Activated CD4-positive, alpha-beta T cell treated with anti-CD3 and anti-CD28 coated beads, Interleukin-2, amount 10 ng/mL, durations not matched to agents 7 days and 5 days (primary cell): ENCODE measurements around the gene RTN4RL2. TPM values are rescaled to one million over a fixed set of nuclear protein-coding genes. Genes with fewer than 3 reads are reported as not detected.

ENCODE experiments used
- CTCF ChIA-PET: fragments of 350-600 bp; sonication (Branson Sonifier 250); formaldehyde crosslinking; loops from one replicate; lab custom pipeline; 2021; ENCODE audit warnings: antibody characterized with exemption; lab: Charles Lee
- POLR2A ChIA-PET: fragments of 350-600 bp; sonication (Branson Sonifier 250); formaldehyde crosslinking; loops from one replicate; lab custom pipeline; 2021; ENCODE audit warnings: antibody characterized with exemption; lab: Charles Lee
- DNase-seq: peaks from one replicate; pipeline ENCODE4 v3.0.0-alpha.2; 2020
- H3K27ac Mint-ChIP-seq: one replicate; pipeline ENCODE4 v1.8.0; 2021; ENCODE audit warnings: mild to moderate bottlenecking, moderate library complexity, mixed read lengths
- H3K27me3 Mint-ChIP-seq: one replicate; pipeline ENCODE4 v1.8.0; 2021; ENCODE audit warnings: mixed read lengths
- H3K36me3 Mint-ChIP-seq: one replicate; pipeline ENCODE4 v1.8.0; 2021; ENCODE audit warnings: low read depth, mixed read lengths
- H3K4me1 Mint-ChIP-seq: one replicate; pipeline ENCODE4 v1.8.0; 2021; ENCODE audit warnings: mixed read lengths
- H3K4me3 Mint-ChIP-seq: one replicate; pipeline ENCODE4 v1.8.0; 2021; ENCODE audit warnings: mild to moderate bottlenecking, moderate library complexity, mixed read lengths
- H3K9me3 Mint-ChIP-seq: one replicate; pipeline ENCODE4 v1.8.0; 2021; ENCODE audit warnings: mixed read lengths
- total RNA-seq, 2 experiments: library from RNA; stranded (reverse); gene quantifications; one replicate each; pipeline ENCODE4 v1.2.3, GENCODE V29; 2021

Gene RTN4RL2
- total RNA-seq, 2 experiments from 2014 or later = 0.35 TPM; not detected in 1

DNA sequence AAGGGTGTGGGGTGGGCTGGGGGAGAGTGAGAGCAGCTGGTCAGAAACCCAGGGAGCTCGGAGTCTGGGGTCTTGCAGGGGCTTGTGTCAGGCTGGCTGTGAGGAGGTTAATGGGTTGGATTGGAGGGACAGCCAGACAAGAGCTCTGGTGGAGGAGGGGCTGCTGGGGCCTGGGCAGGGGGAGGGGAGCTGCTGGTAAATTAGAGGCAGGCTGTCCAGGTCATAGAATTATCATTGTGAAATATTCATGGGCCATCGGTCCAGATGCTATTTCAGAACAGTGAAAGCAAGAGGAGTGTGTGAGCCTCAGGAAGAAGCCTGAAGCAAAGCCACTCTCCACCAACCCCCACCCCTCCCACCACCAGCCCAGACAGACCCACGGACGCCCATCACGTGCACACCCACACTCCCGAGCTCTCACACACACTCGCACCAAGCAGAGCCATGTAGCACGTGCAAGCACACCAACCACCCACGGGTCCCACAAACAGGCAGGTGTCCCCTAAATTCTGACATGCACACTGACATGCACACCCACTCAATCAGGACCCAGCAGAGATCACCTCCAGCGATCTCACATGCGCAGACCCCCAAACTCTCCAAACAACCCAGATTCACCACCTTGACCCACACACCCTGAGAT, 18.8 kb downstream of the RTN4RL2 start:
- Mint-ChIP-seq H3K27me3 (peaks cover 46% of the 10 kb centered on the region), H3K36me3 (no peaks in the 10 kb centered on the region), H3K4me3 (no peak overlapping the region), H3K27ac (no peak overlapping the region), H3K9me3 (no peaks in the 10 kb centered on the region), H3K4me1 (peaks cover 36% of the 10 kb centered on the region)
- ChIA-PET POLR2A (no interaction called here), CTCF (interaction anchor here (0.6 to 2.5 kb wide), 6 partner anchors 10 to 162 kb away, joined by 3 to 14 read pairs (median 3); no protein-coding TSS in a partner anchor)
- no peak for DNase-seq

DNA sequence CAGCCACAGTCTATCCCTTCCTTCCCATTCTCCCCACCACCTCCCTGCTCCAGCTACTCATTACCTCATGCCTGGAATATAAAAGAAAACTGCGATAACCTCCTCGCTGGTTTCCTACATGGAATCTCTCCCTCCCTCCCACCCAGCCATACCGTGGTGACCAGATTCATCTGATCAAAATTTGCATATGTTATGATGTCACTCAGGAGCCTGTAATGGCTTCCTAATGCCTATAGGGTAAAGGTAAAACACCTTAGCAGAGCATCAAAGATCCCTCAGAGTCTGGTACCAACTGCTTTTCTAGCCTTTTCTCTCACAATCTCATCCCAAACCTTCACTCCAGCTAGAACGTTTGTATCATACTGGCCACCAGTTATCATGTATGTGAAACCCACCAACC, 19.6 kb downstream of the RTN4RL2 start:
- DNase-seq = no peak
- H3K27me3 Mint-ChIP-seq = peaks cover 46% of the 10 kb centered on the region

DNA sequence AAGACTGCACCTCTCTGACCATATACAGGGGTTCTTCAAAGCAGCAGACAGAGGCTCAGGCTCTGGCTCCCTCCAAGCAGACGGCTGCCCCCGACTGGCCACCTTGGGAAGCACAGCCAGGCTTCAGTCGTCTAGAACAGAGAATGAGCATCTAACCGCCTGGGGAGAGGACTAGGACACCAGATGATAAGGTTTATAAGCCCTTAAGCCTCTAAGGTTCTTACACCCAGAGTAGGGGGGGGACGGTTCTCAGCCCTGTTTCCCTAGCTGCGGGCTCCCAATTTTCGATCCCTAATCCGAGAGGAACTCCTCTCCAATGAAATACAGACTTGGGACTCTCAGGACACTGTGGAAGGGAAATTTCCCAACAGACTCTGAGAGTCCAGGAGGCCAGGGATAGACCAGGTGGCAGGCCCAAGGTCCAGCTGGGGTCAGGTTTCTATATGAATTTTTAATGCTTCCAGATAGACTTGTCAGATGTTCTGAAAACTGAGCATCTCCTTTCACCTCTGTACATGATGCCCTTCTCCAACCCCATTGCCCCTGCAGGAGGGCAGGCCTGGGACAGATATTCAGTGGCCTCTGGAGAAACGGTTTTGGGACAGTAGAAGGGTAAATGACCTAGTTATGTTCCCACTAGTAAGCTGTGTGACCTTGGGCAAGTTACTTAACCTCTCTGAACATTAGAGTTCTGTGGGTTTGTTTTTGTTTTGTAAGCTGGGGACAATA, 20.2 kb downstream of the RTN4RL2 start:
- H3K27ac Mint-ChIP-seq = no peak overlapping the region
- H3K4me3 Mint-ChIP-seq = no peak overlapping the region
- peaks cover 3% of the 10 kb centered on the region for H3K36me3 Mint-ChIP-seq
- H3K27me3 Mint-ChIP-seq = peaks cover 42% of the 10 kb centered on the region
- ChIA-PET POLR2A (no interaction called here), CTCF (interaction anchor here (0.7 to 1.2 kb wide), 4 partner anchors 23 to 63 kb away, joined by 3 to 4 read pairs (median 3); no protein-coding TSS in a partner anchor)
- no peaks in the 10 kb centered on the region for H3K9me3 Mint-ChIP-seq
- H3K4me1 Mint-ChIP-seq = peaks cover 24% of the 10 kb centered on the region
- peak; percentile 80 for DNase-seq

More for the DNA sequence above, 19.6 kb downstream of the RTN4RL2 start:
- Mint-ChIP-seq H3K4me1 (peaks cover 29% of the 10 kb centered on the region), H3K4me3 (no peak overlapping the region), H3K9me3 (no peaks in the 10 kb centered on the region), H3K36me3 (peaks cover 1% of the 10 kb centered on the region), H3K27ac (no peak overlapping the region)
- CTCF ChIA-PET = interaction anchor here (1.0 to 1.2 kb wide), 2 partner anchors 22 to 40 kb away, joined by 3 to 4 read pairs; no protein-coding TSS in a partner anchor
- POLR2A ChIA-PET = no interaction called here

DNA sequence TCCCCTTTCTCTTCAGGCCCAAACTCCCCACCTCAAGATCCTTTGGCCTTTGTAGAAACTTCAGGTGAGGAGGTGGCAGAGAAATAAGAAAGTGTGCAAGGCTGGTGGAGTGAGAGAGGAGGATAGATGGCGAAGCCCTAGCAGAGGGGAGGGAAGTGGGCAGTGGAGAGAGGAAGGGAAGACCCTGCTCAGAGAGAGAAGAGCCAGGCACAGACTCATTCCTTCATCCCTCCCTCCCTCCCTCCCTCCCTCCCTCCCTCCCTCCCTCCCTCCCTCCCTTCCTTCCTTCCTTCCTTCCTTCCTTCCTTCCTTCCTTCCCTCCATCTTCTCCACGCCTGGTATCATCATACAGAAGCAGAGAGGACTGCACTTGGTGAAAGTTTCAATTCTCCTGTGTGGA, 21.0 kb downstream of the RTN4RL2 start:
- H3K27me3 Mint-ChIP-seq = peaks cover 37% of the 10 kb centered on the region
- no peak for DNase-seq
- no peaks in the 10 kb centered on the region for H3K9me3 Mint-ChIP-seq
- no peak overlapping the region for H3K27ac Mint-ChIP-seq
- ChIA-PET POLR2A (no interaction called here), CTCF (interaction anchor here (0.6 to 2.2 kb wide), 4 partner anchors 23 to 571 kb away, joined by 3 to 8 read pairs (median 3); no protein-coding TSS in a partner anchor)
- peaks cover 16% of the 10 kb centered on the region for H3K4me1 Mint-ChIP-seq
- H3K36me3 Mint-ChIP-seq = peaks cover 3% of the 10 kb centered on the region
- H3K4me3 Mint-ChIP-seq = no peak overlapping the region

DNA sequence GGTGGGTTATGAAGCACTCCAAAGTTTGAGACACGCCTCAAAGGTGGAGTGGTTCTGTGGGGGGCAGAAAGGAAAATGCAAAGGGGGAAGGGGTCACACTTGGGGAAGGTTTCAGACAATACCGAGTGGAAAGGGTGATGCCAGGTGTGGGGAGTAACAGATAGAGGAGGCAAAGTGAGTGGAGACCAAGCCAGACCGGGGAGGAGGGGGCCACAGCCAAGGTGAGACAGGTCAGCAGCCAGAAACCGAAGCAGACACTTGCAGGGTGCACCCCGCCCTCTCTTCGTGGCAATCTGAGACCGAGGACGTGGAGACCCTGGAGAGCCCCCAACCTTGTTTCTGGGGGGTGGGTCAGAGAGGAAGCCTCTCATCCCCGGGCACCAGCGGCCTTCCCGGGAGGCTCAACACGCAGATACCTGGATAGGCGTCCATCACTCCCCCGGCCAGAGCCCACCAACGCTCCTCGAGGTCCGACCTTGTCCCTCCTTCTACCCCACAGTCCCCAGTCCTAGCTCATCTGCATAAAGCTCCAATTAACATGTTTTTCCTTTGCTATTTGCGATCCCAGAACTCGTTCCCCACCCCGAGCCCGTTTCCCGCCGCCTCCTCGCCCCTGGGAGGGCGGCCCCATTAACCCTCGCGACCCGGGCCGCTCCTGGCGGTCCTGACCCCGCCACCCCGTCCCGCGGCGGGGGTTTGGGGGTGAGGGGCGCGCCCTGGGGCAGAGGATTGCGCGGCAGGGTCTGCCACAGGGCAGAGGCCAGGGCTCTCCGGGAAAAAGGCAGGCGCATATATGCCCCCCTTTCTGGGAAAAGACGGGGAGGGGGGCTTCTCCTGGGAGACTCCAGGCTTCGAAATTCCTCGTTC, 21.8 kb downstream of the RTN4RL2 start:
- POLR2A ChIA-PET = no interaction called here
- Mint-ChIP-seq H3K27me3 (peaks cover 33% of the 10 kb centered on the region), H3K4me3 (no peak overlapping the region), H3K9me3 (no peaks in the 10 kb centered on the region), H3K4me1 (peaks cover 12% of the 10 kb centered on the region), H3K27ac (no peak overlapping the region), H3K36me3 (peaks cover 3% of the 10 kb centered on the region)
- DNase-seq = no peak
- CTCF ChIA-PET = interaction anchor here (0.6 to 3.0 kb wide), 7 partner anchors 9 to 572 kb away, joined by 3 to 19 read pairs (median 4); no protein-coding TSS in a partner anchor

DNA sequence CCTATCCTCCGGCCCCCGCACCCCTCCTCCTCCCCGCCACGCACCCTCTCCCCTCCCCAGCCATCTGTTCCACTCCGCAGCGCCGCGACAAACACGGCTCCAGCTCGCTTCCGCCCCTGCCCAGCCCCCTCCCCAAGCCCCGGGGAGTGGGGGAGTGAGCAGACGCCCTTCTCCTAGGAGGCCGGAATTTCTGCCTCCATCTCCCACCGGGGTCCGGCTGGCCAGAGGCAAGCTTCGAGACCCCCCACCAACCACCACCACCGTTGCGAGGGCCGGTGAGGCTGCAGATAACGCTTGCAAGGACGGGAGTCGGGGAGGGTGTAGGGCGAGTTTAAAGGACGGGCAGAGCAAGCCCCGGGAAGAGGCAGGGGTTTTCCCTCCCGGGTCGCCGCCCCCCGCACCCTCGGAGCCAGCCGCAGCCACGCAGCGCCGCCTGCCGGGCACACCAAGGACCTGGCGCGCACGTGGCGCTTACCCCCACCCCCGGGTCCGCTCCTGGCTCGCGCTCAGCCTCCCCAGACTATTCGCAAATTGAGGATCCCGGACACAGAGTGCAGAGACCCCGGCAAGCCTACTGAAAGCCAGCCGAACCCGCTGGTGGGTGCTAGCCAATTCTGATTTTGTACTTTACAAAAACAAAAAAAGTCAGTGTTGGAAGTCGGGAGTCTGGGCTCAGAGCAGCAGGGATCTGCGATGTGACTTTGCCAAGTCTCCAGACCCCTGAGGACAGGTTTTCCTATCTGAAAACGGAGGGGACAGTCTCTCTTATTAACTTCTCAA, 22.6 kb downstream of the RTN4RL2 start:
- peaks cover 6% of the 10 kb centered on the region for H3K36me3 Mint-ChIP-seq
- DNase-seq = peak; percentile 48
- H3K27ac Mint-ChIP-seq = no peak overlapping the region
- peaks cover 10% of the 10 kb centered on the region for H3K4me1 Mint-ChIP-seq
- H3K27me3 Mint-ChIP-seq = peaks cover 24% of the 10 kb centered on the region
- CTCF ChIA-PET = interaction anchor here (0.9 to 3.0 kb wide), 11 partner anchors 9 to 162 kb away, joined by 3 to 19 read pairs (median 4); partner anchors contain the start of gene RTN4RL2
- H3K4me3 Mint-ChIP-seq = no peak overlapping the region
- no peaks in the 10 kb centered on the region for H3K9me3 Mint-ChIP-seq
- POLR2A ChIA-PET = interaction anchor here (0.7 kb wide), 1 partner anchor 44 kb away, joined by 3 read pairs; no protein-coding TSS in a partner anchor

DNA sequence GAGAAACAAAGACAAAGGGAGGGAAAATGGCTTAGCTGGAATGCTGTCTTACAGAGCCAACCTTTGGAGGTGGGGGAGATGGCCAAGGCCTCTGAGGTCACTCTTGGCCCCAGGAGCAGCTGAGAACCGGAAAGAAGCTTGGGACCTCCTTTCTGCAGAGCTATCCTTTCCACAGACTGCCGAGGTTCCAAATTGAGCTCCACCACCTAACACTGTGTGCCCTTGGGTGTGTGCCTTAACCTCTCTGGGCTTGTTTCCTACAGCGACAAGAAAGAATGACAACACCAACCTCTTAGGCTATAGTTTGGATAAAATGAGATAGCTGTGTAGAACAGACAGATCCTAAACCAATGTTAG, 23.2 kb downstream of the RTN4RL2 start:
- H3K36me3 Mint-ChIP-seq = peaks cover 7% of the 10 kb centered on the region
- H3K4me3 Mint-ChIP-seq = no peak overlapping the region
- peaks cover 21% of the 10 kb centered on the region for H3K27me3 Mint-ChIP-seq
- H3K4me1 Mint-ChIP-seq = peaks cover 9% of the 10 kb centered on the region
- H3K9me3 Mint-ChIP-seq = no peaks in the 10 kb centered on the region
- POLR2A ChIA-PET = interaction anchor here (0.7 kb wide), 1 partner anchor 43 kb away, joined by 3 read pairs; no protein-coding TSS in a partner anchor
- DNase-seq = no peak
- CTCF ChIA-PET = interaction anchor here (0.9 to 3.0 kb wide), 10 partner anchors 8 to 161 kb away, joined by 3 to 19 read pairs (median 4); partner anchors contain the start of gene RTN4RL2
- no peak overlapping the region for H3K27ac Mint-ChIP-seq

DNA sequence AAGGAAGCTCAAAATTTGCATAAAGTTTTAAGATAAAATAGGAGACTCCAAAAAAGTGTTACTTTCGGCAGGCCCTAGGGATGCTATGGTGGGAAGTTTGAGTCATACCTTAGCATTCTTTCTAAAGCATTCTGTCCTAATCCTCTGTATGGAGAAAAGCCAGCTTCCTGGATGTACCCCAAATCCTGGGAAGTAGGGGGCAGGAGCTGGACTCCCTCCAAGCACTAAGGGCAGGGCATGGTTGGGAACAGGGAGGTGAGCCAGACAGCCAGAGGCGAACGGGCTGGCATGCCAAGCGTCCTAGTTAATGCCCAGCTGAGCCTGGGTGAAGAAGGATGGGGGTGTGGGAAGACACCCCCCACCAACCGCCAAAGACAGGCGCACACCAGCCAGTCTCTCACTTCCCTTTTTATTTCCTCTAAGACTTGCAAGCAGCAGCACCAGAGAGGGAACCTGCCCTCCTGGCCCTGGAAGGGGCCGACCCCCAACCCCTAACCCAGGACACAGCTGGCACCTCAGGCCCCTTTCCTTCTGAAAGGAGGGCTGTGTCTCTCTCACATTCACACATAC, 23.9 kb downstream of the RTN4RL2 start:
- H3K27me3 Mint-ChIP-seq = peaks cover 18% of the 10 kb centered on the region
- ChIA-PET POLR2A (interaction anchor here (1.2 kb wide), 1 partner anchor 9 kb away, joined by 3 read pairs; no protein-coding TSS in a partner anchor), CTCF (interaction anchor here (0.8 to 3.0 kb wide), 11 partner anchors 9 to 160 kb away, joined by 3 to 19 read pairs (median 4); partner anchors contain the start of gene RTN4RL2)
- no peak overlapping the region for H3K4me3 Mint-ChIP-seq
- H3K9me3 Mint-ChIP-seq = no peaks in the 10 kb centered on the region
- no peak overlapping the region for H3K27ac Mint-ChIP-seq
- peaks cover 10% of the 10 kb centered on the region for H3K36me3 Mint-ChIP-seq
- DNase-seq = no peak
- H3K4me1 Mint-ChIP-seq = peaks cover 9% of the 10 kb centered on the region

DNA sequence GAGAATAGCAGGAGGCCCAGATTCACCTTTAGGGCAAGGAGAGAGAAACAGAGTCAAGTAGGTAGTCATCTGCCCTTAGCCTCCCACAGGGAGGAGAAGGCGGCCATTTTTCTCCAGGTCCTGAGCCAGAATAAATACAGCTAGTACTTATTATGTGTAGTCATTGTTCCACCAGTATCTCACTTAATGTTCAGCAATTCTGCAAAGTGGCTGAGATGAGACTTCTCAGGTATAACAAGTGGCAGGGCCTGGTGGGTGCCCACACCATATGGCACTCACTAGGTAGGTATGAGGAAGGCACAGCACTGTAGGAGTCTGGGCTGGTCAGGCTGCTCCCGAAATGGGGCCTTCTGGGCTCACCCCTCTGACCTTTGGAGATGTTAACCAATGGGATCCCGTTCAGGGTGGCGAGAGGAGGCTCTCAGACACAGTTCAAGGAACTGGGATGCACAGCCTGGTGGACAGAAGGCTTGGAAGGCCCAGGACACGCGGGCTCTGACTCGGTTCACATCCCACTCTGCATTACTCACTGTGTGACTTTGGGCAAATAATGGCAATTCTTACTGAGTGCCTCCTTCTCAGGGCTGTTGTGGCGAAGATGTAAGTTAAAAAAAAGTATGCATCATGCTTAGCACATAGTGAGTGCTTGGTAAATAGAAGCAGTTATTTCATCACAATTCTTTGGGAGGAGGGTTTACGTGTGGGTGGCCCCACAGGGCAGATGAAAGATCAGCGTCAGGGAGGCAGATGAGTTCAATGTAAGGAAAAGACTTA, 25.1 kb downstream of the RTN4RL2 start:
- POLR2A ChIA-PET = no interaction called here
- Mint-ChIP-seq H3K4me1 (peaks cover 9% of the 10 kb centered on the region), H3K9me3 (no peaks in the 10 kb centered on the region), H3K36me3 (peaks cover 10% of the 10 kb centered on the region), H3K27me3 (peaks cover 18% of the 10 kb centered on the region), H3K27ac (no peak overlapping the region), H3K4me3 (no peak overlapping the region)
- CTCF ChIA-PET = no interaction called here
- no peak for DNase-seq

DNA sequence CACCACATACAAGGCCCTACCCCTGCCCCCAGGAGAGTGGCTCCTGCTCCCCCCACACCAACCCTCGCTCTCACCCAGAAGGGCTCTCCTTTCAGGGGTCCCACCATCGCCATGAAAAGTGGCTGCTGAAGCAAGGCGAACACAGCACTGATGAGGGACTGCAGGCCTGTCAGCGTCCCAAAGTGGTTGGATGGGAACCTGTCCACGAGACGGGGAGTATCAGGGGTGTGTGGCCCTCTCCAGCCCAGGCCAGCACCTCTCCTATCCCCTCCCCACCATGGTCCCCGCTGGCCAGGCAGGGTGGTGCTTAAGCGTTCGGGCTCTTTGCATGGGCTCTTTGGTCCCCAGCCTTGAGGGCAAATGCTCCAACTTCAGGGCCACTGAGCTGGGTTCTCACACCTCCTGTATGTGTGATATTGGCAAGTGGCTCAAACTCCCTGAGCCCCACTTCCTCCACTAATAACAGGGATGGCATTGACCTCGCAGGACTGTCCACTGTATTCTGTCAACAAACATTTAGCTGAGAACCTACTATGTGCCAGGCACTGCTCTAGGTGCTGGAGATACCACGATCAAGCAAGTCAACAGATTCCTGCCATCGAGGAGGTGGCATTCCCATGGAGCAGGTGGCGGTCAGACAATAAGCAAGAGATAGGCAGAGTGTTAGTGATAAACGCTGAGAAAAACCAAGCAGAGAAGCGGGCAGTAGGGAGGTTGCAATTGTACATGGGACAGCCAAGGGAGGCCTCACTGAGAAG, 26.9 kb downstream of the RTN4RL2 start:
- POLR2A ChIA-PET = no interaction called here
- Mint-ChIP-seq H3K4me3 (no peak overlapping the region), H3K36me3 (peaks cover 10% of the 10 kb centered on the region), H3K9me3 (no peaks in the 10 kb centered on the region), H3K27ac (no peak overlapping the region), H3K4me1 (peaks cover 4% of the 10 kb centered on the region), H3K27me3 (peaks cover 4% of the 10 kb centered on the region)
- DNase-seq = no peak
- CTCF ChIA-PET = interaction anchor here (0.6 kb wide), 1 partner anchor 27 kb away, joined by 3 read pairs; no protein-coding TSS in a partner anchor
